ENCODE data around the gene UNC13A.

- TF ChIP-seq CTCF (IDR thresholded peaks at IDR 0.05) (no peak), POLR2A (IDR thresholded peaks at IDR 0.05) (no peak), POLR2AphosphoS5 (IDR thresholded peaks at IDR 0.05) (no peak), EP300 (IDR thresholded peaks at IDR 0.05) (no peak)
Measured at GRCh38 chr19:17656970-17657369, 31.2 kb downstream of the UNC13A start.

All from suprapubic skin (tissue), 4 donors.